ENCODE measurements around the gene TPBGL. TPM values are rescaled to one million over a fixed set of nuclear protein-coding genes. Genes with fewer than 3 reads are reported as not detected.

Gene TPBGL
- total and polyA plus RNA-seq, 2 donors (not counting 3 experiments of a cell fraction or from before 2014, with no cell fraction given), result not detected

GRCh38 chr11:75229466-75229865 is 11.1 kb upstream of the TPBGL start:
- BruUV-seq (replicated peaks), result no TSS peak
- H4K20me1 ChIP-seq (replicated peaks; ENCODE audit: control insufficient read depth, extremely low read depth, insufficient read depth, low read length), result no peaks in the 10 kb centered on the region

More at GRCh38 chr11:75229466-75229865, 11.1 kb upstream of the TPBGL start:
- intact Hi-C loops (cut with micrococcal nuclease) (no loop called here), dilution Hi-C loops (cut with MboI; ENCODE audit: extremely low pct_ligation_motif_present, low sequenced_read_pairs) (no loop called here)
- H2AFZ ChIP-seq (ENCODE audit: low read depth, low read length), result no peak overlapping the region
- peaks cover 1 to 2% of the 10 kb centered on the region in 2 experiments for H3K27me3 ChIP-seq (ENCODE audit: control insufficient read depth in 2 of 2, insufficient read depth in 2 of 2, low read length in 2 of 2)
- ChIA-PET POLR2A (no interaction called here), CTCF (interaction anchor here (1.6 to 1.8 kb wide), 3 partner anchors 12 to 83 kb away, joined by 5 to 8 read pairs (median 6); partner anchors contain the start of gene TPBGL)
- H3K9ac ChIP-seq (replicated peaks; ENCODE audit: extremely low read depth, insufficient read depth, low read length), result no peak overlapping the region
- FAIRE-seq (no peak), DNase-seq (ENCODE audit: low read depth, low spot score) (no peak)
- no peak overlapping the region for H3K27ac ChIP-seq (ENCODE audit: insufficient read depth, low read depth, low read length)
- H3K36me3 ChIP-seq (ENCODE audit: control insufficient read depth in 2 of 2, extremely low read depth in 1 of 2, insufficient read depth in 2 of 2, low read length in 2 of 2), result no peaks in the 10 kb centered on the region
- no peaks in the 10 kb centered on the region for H3K4me1 ChIP-seq (ENCODE audit: control insufficient read depth, extremely low read depth, insufficient read depth, low read length)
- no peak overlapping the region for H3K4me2 ChIP-seq (ENCODE audit: insufficient read depth, low read length)
- H3K9me1 ChIP-seq (replicated peaks; ENCODE audit: control insufficient read depth, extremely low read depth, insufficient read depth, low read length), result no peaks in the 10 kb centered on the region
- TF ChIP-seq MAX (IDR thresholded peaks at IDR 0.05; ENCODE audit: insufficient read depth, insufficient read length), result no peak
- no peak for TF ChIP-seq GATA2 (IDR thresholded peaks at IDR 0.05; ENCODE audit: insufficient read depth, insufficient read length, low read depth, low read length)
- no peak for TF ChIP-seq CTCF (IDR thresholded peaks at IDR 0.05; ENCODE audit: extremely low read depth in 1 of 2, insufficient read depth in 1 of 2, low read depth in 1 of 2, low read length in 2 of 2)
- no peak for TF ChIP-seq MYC (IDR thresholded peaks at IDR 0.05; ENCODE audit: low read depth, low read length)
- TF ChIP-seq POLR2AphosphoS5 (IDR thresholded peaks at IDR 0.05; ENCODE audit: insufficient read depth, low read depth, low read length), result no peak
- no peaks in the 10 kb centered on the region for H3K79me2 ChIP-seq (ENCODE audit: control insufficient read depth, insufficient read depth, low read length)
- H3K9me3 ChIP-seq (replicated peaks; ENCODE audit: control insufficient read depth, insufficient read depth, low read length), result no peaks in the 10 kb centered on the region
- no peak overlapping the region for H3K4me3 ChIP-seq (replicated peaks in 1 of 3; ENCODE audit: insufficient read depth in 1 of 3, low read depth in 1 of 3, low read length in 3 of 3)

Measured in endothelial cell of umbilical vein (primary cell).